Measurements from ENCODE around the gene ADISSP.

The ADISSP gene

GRCh38 chr20:3782597-3782996 lies 15.0 kb upstream of the ADISSP start:
- Histone ChIP-seq H3K4me1 (ENCODE audit: control insufficient read depth, low read length) (peaks cover 60% of the 10 kb centered on the region), H3K4me3 (ENCODE audit: low read length) (no peak overlapping the region), H3K79me2 (ENCODE audit: control insufficient read depth, low read length) (peaks cover 39% of the 10 kb centered on the region), H3K36me3 (ENCODE audit: control insufficient read depth, low read length) (peaks cover 21% of the 10 kb centered on the region), H3K4me2 (ENCODE audit: low read length) (no peak overlapping the region), H4K20me1 (ENCODE audit: control insufficient read depth, insufficient read depth, low read depth, low read length) (peaks cover 9% of the 10 kb centered on the region; the same call in 1 of the 2 replicates), H3K27ac (ENCODE audit: low read depth, low read length) (no peak overlapping the region), H3K9me2 (replicated peaks; ENCODE audit: control insufficient read depth, low read length) (no peaks in the 10 kb centered on the region), H3K9me3 (ENCODE audit: control insufficient read depth, insufficient read depth, low read length) (no peaks in the 10 kb centered on the region), H3K27me3 (ENCODE audit: control insufficient read depth, low read length) (peaks cover 22% of the 10 kb centered on the region), H3F3A (ENCODE audit: control insufficient read depth, insufficient read depth) (peaks cover 7% of the 10 kb centered on the region; the same call in 1 of the 2 replicates)
- TF ChIP-seq EZH2phosphoT487 (IDR thresholded peaks at IDR 0.05; ENCODE audit: borderline replicate concordance, low read length) (no peak), CTCF (IDR thresholded peaks at IDR 0.05; ENCODE audit: low read depth, low read length, poor library complexity, severe bottlenecking) (no peak)

GRCh38 chr20:3781153-3781910 lies 13.8 kb upstream of the ADISSP start, which contains the start of gene SPEF1:
Gene SPEF1 (minus strand): TSS chr20:3781448. CDS start chr20:3781287, 161 bp downstream.
- H3K4me3 ChIP-seq (ENCODE audit: low read length) = peak within 1 kb of the TSS; percentile 42
- peaks cover 24% of the 10 kb centered on the region for H3K27me3 ChIP-seq (ENCODE audit: control insufficient read depth, low read length)
- H3K4me2 ChIP-seq (ENCODE audit: low read length) = peak within 1 kb of the TSS; percentile 48
- H3K27ac ChIP-seq (ENCODE audit: low read depth, low read length) = no peak within 1 kb of the TSS
- H4K20me1 ChIP-seq (ENCODE audit: control insufficient read depth, insufficient read depth, low read depth, low read length) = peaks cover 9% of the 10 kb centered on the region; the same call in 1 of the 2 replicates
- H3F3A ChIP-seq (ENCODE audit: control insufficient read depth, insufficient read depth) = peaks cover 7% of the 10 kb centered on the region; the same call in 1 of the 2 replicates
- no peaks in the 10 kb centered on the region for H3K9me3 ChIP-seq (ENCODE audit: control insufficient read depth, insufficient read depth, low read length)
- H3K9me2 ChIP-seq (replicated peaks; ENCODE audit: control insufficient read depth, low read length) = no peaks in the 10 kb centered on the region
- peaks cover 63% of the 10 kb centered on the region for H3K4me1 ChIP-seq (ENCODE audit: control insufficient read depth, low read length)
- H3K79me2 ChIP-seq (ENCODE audit: control insufficient read depth, low read length) = peaks cover 31% of the 10 kb centered on the region
- peaks cover 21% of the 10 kb centered on the region for H3K36me3 ChIP-seq (ENCODE audit: control insufficient read depth, low read length)
- TF ChIP-seq EZH2phosphoT487 (IDR thresholded peaks at IDR 0.05; ENCODE audit: borderline replicate concordance, low read length) (no peak), CTCF (IDR thresholded peaks at IDR 0.05; ENCODE audit: low read depth, low read length, poor library complexity, severe bottlenecking) (peak; percentile 52)

- peaks cover 7% of the 10 kb centered on the region; the same call in 1 of the 2 replicates for H3K36me3 ChIP-seq (ENCODE audit: control insufficient read depth, low read length)
- peak overlapping the region; percentile 92 for H3K4me2 ChIP-seq (ENCODE audit: low read length)
- no peak overlapping the region for H3K4me3 ChIP-seq (ENCODE audit: low read length)
- peaks cover 8% of the 10 kb centered on the region for H3K79me2 ChIP-seq (ENCODE audit: control insufficient read depth, low read length)
- TF ChIP-seq CTCF (IDR thresholded peaks at IDR 0.05; ENCODE audit: low read depth, low read length, poor library complexity, severe bottlenecking) = no peak
- TF ChIP-seq EZH2phosphoT487 (IDR thresholded peaks at IDR 0.05; ENCODE audit: borderline replicate concordance, low read length) = no peak
- no peaks in the 10 kb centered on the region; the same call in 1 of the 2 replicates for H4K20me1 ChIP-seq (ENCODE audit: control insufficient read depth, insufficient read depth, low read depth, low read length)
- peaks cover 7% of the 10 kb centered on the region; the same call in 1 of the 2 replicates for H3F3A ChIP-seq (ENCODE audit: control insufficient read depth, insufficient read depth)
- H3K27me3 ChIP-seq (ENCODE audit: control insufficient read depth, low read length) = peaks cover 24% of the 10 kb centered on the region
- no peaks in the 10 kb centered on the region for H3K9me3 ChIP-seq (ENCODE audit: control insufficient read depth, insufficient read depth, low read length)
- H3K4me1 ChIP-seq (ENCODE audit: control insufficient read depth, low read length) = peaks cover 43% of the 10 kb centered on the region
- no peaks in the 10 kb centered on the region for H3K9me2 ChIP-seq (replicated peaks; ENCODE audit: control insufficient read depth, low read length)
- no peak overlapping the region for H3K27ac ChIP-seq (ENCODE audit: low read depth, low read length)
Measured at GRCh38 chr20:3778976-3779375, 11.4 kb upstream of the ADISSP start.

All from DOHH2 (cell line).